ENCODE data around the gene DPH7.
"Not testable (repeated sequence)": the region's sequence is repeated elsewhere in the genome, so short reads cannot be mapped to it uniquely, and the experiment has no call there.

The DPH7 gene

GRCh38 chr9:137516144-137516917 is 62.4 kb downstream of the DPH7 start:
- Mint-ChIP-seq H3K9me3 (no peaks in the 10 kb centered on the region), H3K36me3 (no peaks in the 10 kb centered on the region), H3K27me3 (no peaks in the 10 kb centered on the region), H3K27ac (no peak overlapping the region), H3K4me1 (peaks cover 5% of the 10 kb centered on the region), H3K4me3 (no peak overlapping the region)
- ATAC-seq (ENCODE audit: low read depth): no peak
- no peak for DNase-seq (ENCODE audit: low spot score in 2 of 2)

GRCh38 chr9:137515338-137515724 is 63.4 kb downstream of the DPH7 start:
- ATAC-seq (ENCODE audit: low read depth) (no peak), DNase-seq (ENCODE audit: low spot score in 2 of 2) (no peak)
- Mint-ChIP-seq H3K36me3 (no peaks in the 10 kb centered on the region), H3K9me3 (no peaks in the 10 kb centered on the region), H3K4me3 (no peak overlapping the region), H3K27me3 (no peaks in the 10 kb centered on the region), H3K4me1 (peaks cover 5% of the 10 kb centered on the region), H3K27ac (no peak overlapping the region)

- ATAC-seq (ENCODE audit: low read depth) (no peak), DNase-seq (ENCODE audit: low spot score in 2 of 2) (no peak)
- H3K36me3 Mint-ChIP-seq: no peaks in the 10 kb centered on the region
- H3K4me1 Mint-ChIP-seq: peaks cover 5% of the 10 kb centered on the region
- H3K4me3 Mint-ChIP-seq: no peak overlapping the region
- H3K27ac Mint-ChIP-seq: no peak overlapping the region
- no peaks in the 10 kb centered on the region for H3K9me3 Mint-ChIP-seq
- H3K27me3 Mint-ChIP-seq: no peaks in the 10 kb centered on the region
Measured at GRCh38 chr9:137514691-137515337, 63.9 kb downstream of the DPH7 start.

GRCh38 chr9:137513801-137514570 is 64.7 kb downstream of the DPH7 start:
- not testable (repeated sequence) for H3K4me1 Mint-ChIP-seq; H3K9me3 Mint-ChIP-seq; H3K27me3 Mint-ChIP-seq; DNase-seq (ENCODE audit: low spot score in 2 of 2); H3K36me3 Mint-ChIP-seq
- Mint-ChIP-seq H3K4me3 (peak overlapping the region; percentile 85), H3K27ac (peak overlapping the region; percentile 84)
- ATAC-seq (ENCODE audit: low read depth): peak; percentile 26

- H3K36me3 Mint-ChIP-seq; H3K9me3 Mint-ChIP-seq; H3K4me1 Mint-ChIP-seq; DNase-seq (ENCODE audit: low spot score in 2 of 2); H3K27me3 Mint-ChIP-seq: not testable (repeated sequence)
- Mint-ChIP-seq H3K4me3 (peak overlapping the region; percentile 85), H3K27ac (peak overlapping the region; percentile 84)
- ATAC-seq (ENCODE audit: low read depth): peak; percentile 45
Measured at GRCh38 chr9:137513136-137513535, 65.6 kb downstream of the DPH7 start.

GRCh38 chr9:137511758-137512463 is 66.8 kb downstream of the DPH7 start:
- Mint-ChIP-seq H3K27ac (no peak overlapping the region), H3K36me3 (peaks cover 5% of the 10 kb centered on the region), H3K4me3 (no peak overlapping the region), H3K9me3 (no peaks in the 10 kb centered on the region), H3K4me1 (peaks cover 5% of the 10 kb centered on the region), H3K27me3 (no peaks in the 10 kb centered on the region)
- no peak for ATAC-seq (ENCODE audit: low read depth)
- DNase-seq (ENCODE audit: low spot score in 2 of 2): no peak

GRCh38 chr9:137511126-137511525 is 67.6 kb downstream of the DPH7 start:
- DNase-seq (ENCODE audit: low spot score in 2 of 2); ATAC-seq (ENCODE audit: low read depth); H3K4me1 Mint-ChIP-seq: not testable (repeated sequence)

GRCh38 chr9:137509198-137509597 is 69.5 kb downstream of the DPH7 start:
- peaks cover 5% of the 10 kb centered on the region for H3K36me3 Mint-ChIP-seq
- H3K9me3 Mint-ChIP-seq: no peaks in the 10 kb centered on the region
- DNase-seq (ENCODE audit: low spot score in 2 of 2) (no peak), ATAC-seq (ENCODE audit: low read depth) (no peak)
- no peak overlapping the region for H3K27ac Mint-ChIP-seq
- no peaks in the 10 kb centered on the region for H3K27me3 Mint-ChIP-seq
- peaks cover 5% of the 10 kb centered on the region for H3K4me1 Mint-ChIP-seq
- H3K4me3 Mint-ChIP-seq: no peak overlapping the region

More at GRCh38 chr9:137511126-137511525, 67.6 kb downstream of the DPH7 start:
- not testable (repeated sequence) for H3K36me3 Mint-ChIP-seq, H3K27ac Mint-ChIP-seq, H3K27me3 Mint-ChIP-seq, H3K4me3 Mint-ChIP-seq, H3K9me3 Mint-ChIP-seq

- ATAC-seq (ENCODE audit: low read depth): no peak
- no peaks in the 10 kb centered on the region for H3K27me3 Mint-ChIP-seq
- H3K4me1 Mint-ChIP-seq: peaks cover 9% of the 10 kb centered on the region
- no peak overlapping the region for H3K27ac Mint-ChIP-seq
- H3K9me3 Mint-ChIP-seq: peaks cover 6% of the 10 kb centered on the region
- peaks cover 15% of the 10 kb centered on the region for H3K36me3 Mint-ChIP-seq
- DNase-seq (ENCODE audit: low spot score in 2 of 2): no peak
- no peak overlapping the region for H3K4me3 Mint-ChIP-seq
Measured at GRCh38 chr9:137506702-137507171, 72.0 kb downstream of the DPH7 start.

- ATAC-seq (ENCODE audit: low read depth) (no peak), DNase-seq (ENCODE audit: low spot score in 2 of 2) (no peak)
- H3K36me3 Mint-ChIP-seq: peaks cover 16% of the 10 kb centered on the region
- H3K9me3 Mint-ChIP-seq: peaks cover 6% of the 10 kb centered on the region
- H3K27me3 Mint-ChIP-seq: no peaks in the 10 kb centered on the region
- H3K4me3 Mint-ChIP-seq: no peak overlapping the region
- no peak overlapping the region for H3K27ac Mint-ChIP-seq
- peaks cover 9% of the 10 kb centered on the region for H3K4me1 Mint-ChIP-seq
Measured at GRCh38 chr9:137506274-137506673, 72.5 kb downstream of the DPH7 start.

GRCh38 chr9:137505421-137506140 is 73.1 kb downstream of the DPH7 start:
- Mint-ChIP-seq H3K4me3 (no peak overlapping the region), H3K9me3 (peaks cover 6% of the 10 kb centered on the region), H3K4me1 (peaks cover 9% of the 10 kb centered on the region), H3K27me3 (no peaks in the 10 kb centered on the region), H3K27ac (no peak overlapping the region), H3K36me3 (peaks cover 16% of the 10 kb centered on the region)
- no peak for DNase-seq (ENCODE audit: low spot score in 2 of 2)
- no peak for ATAC-seq (ENCODE audit: low read depth)

All from memory B cell (primary cell).